GM23338 (cell line): ENCODE data around the gene ANKRD7.

ENCODE experiments used
- EZH2 ChIP-seq: fragments of 200-600 bp; sonication (generic); IDR thresholded peaks from one replicate; pipeline ENCODE4 v1.8.0; 2017; ENCODE audit warnings: antibody characterized with exemption, mild to moderate bottlenecking, low read depth; ENCODE audit not compliant: unreplicated experiment
- EZH2phosphoT487 ChIP-seq: fragments of 200-600 bp; sonication (generic); IDR thresholded peaks from one replicate; pipeline ENCODE4 v1.8.1; 2018; ENCODE audit warnings: antibody characterized with exemption; ENCODE audit not compliant: unreplicated experiment
- JUNB ChIP-seq: IDR thresholded peaks from one replicate; pipeline ENCODE4 v1.6.1; 2016; ENCODE audit warnings: antibody characterized with exemption; ENCODE audit not compliant: unreplicated experiment
- POLR2AphosphoS5 ChIP-seq: IDR thresholded peaks from 2 replicates; pipeline ENCODE4 v1.6.1; 2016; ENCODE audit warnings: antibody characterized with exemption, low read depth
- ZNF114 ChIP-seq: fragments of 250-450 bp; sonication (Bioruptor Pico); IDR thresholded peaks from 2 replicates; pipeline ENCODE4 v1.5.0; 2020; ENCODE audit warnings: mild to moderate bottlenecking, moderate library complexity
- TF ChIP-seq, protein P1 (sequence below), 2 experiments: fragments of 200-600 bp in 1 of 2; sonication (generic) in 1 of 2; conservative IDR thresholded peaks; 2 replicates each; pipeline versions ENCODE4 v1.5.1 to v1.6.1; 2016 to 2017; ENCODE audit warnings: antibody characterized with exemption in 2 of 2, low read depth in 2 of 2, mild to moderate bottlenecking in 2 of 2, moderate library complexity in 1 of 2
- TF ChIP-seq, protein P2 (sequence below): IDR thresholded peaks from one replicate; pipeline ENCODE4 v1.6.1; 2018; ENCODE audit warnings: antibody characterized with exemption; ENCODE audit not compliant: unreplicated experiment

DNA sequence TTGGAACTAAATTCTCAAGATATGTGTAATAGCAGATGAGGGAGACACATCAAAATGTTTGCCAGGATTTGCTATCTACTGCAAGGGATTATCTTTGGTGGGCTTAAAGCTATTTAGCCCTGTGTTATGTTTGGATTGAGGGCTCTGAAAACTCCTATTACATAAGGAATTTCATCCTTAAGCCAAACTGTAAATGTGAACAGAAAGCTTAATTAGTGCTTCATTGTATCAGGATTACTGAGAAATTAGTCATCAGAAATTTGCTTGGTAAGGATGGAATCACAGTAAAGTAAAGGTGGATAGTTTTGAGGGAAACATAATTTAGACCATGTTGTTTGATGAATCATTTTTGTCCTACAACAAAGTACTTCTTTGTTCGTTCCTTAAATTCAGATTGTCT is 8.3 kb downstream of the ANKRD7 start:
- TF ChIP-seq EZH2: no peak
- TF ChIP-seq, protein P1, sequence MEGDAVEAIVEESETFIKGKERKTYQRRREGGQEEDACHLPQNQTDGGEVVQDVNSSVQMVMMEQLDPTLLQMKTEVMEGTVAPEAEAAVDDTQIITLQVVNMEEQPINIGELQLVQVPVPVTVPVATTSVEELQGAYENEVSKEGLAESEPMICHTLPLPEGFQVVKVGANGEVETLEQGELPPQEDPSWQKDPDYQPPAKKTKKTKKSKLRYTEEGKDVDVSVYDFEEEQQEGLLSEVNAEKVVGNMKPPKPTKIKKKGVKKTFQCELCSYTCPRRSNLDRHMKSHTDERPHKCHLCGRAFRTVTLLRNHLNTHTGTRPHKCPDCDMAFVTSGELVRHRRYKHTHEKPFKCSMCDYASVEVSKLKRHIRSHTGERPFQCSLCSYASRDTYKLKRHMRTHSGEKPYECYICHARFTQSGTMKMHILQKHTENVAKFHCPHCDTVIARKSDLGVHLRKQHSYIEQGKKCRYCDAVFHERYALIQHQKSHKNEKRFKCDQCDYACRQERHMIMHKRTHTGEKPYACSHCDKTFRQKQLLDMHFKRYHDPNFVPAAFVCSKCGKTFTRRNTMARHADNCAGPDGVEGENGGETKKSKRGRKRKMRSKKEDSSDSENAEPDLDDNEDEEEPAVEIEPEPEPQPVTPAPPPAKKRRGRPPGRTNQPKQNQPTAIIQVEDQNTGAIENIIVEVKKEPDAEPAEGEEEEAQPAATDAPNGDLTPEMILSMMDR (conservative IDR thresholded peaks at IDR 0.05; ENCODE audit: low read depth in 2 of 2): no peak
- TF ChIP-seq POLR2AphosphoS5: no peak
- no peak for TF ChIP-seq EZH2phosphoT487
- TF ChIP-seq JUNB: no peak
- no peak for TF ChIP-seq ZNF114 (CRISPR knock-in tag)
- TF ChIP-seq, protein P2, sequence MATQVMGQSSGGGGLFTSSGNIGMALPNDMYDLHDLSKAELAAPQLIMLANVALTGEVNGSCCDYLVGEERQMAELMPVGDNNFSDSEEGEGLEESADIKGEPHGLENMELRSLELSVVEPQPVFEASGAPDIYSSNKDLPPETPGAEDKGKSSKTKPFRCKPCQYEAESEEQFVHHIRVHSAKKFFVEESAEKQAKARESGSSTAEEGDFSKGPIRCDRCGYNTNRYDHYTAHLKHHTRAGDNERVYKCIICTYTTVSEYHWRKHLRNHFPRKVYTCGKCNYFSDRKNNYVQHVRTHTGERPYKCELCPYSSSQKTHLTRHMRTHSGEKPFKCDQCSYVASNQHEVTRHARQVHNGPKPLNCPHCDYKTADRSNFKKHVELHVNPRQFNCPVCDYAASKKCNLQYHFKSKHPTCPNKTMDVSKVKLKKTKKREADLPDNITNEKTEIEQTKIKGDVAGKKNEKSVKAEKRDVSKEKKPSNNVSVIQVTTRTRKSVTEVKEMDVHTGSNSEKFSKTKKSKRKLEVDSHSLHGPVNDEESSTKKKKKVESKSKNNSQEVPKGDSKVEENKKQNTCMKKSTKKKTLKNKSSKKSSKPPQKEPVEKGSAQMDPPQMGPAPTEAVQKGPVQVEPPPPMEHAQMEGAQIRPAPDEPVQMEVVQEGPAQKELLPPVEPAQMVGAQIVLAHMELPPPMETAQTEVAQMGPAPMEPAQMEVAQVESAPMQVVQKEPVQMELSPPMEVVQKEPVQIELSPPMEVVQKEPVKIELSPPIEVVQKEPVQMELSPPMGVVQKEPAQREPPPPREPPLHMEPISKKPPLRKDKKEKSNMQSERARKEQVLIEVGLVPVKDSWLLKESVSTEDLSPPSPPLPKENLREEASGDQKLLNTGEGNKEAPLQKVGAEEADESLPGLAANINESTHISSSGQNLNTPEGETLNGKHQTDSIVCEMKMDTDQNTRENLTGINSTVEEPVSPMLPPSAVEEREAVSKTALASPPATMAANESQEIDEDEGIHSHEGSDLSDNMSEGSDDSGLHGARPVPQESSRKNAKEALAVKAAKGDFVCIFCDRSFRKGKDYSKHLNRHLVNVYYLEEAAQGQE: no peak
